ENCODE results near the gene SSH2.
"Not testable (repeated sequence)": the region's sequence is repeated elsewhere in the genome, so short reads cannot be mapped to it uniquely, and the experiment has no call there.

SSH2 gene

DNA sequence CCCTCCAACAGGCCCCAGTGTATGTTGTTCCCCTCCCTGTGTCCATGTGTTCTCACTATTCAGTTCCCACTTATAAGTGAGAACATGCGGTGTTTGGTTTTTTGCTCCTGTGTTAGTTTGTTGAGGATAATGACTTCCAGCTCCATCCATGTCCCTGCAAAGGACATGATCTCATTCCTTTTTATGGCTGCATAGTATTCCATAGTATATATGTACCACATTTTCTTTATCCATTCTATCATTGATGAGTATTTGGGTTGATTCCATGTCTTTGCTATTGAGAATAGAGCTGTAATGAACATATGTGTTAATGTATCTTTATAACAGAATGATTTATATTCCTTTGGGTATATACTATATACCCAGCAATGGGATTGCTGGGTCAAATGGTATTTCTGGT lies 27.5 kb upstream of the SSH2 start:
- H3K27me3 ChIP-seq (ENCODE audit: control insufficient read depth in 1 of 2, insufficient read depth in 2 of 2, low read length in 2 of 2); H3K9me3 ChIP-seq (ENCODE audit: control insufficient read depth in 1 of 2, low read length in 2 of 2); H3K9ac ChIP-seq (ENCODE audit: low read depth in 1 of 2, low read length in 2 of 2); H3K4me3 ChIP-seq (ENCODE audit: low read depth in 1 of 2, low read length in 2 of 2); H3K4me1 ChIP-seq (ENCODE audit: control insufficient read depth in 1 of 2, insufficient read depth in 2 of 2, low read length in 2 of 2); H3K36me3 ChIP-seq (ENCODE audit: control insufficient read depth in 1 of 2, insufficient read depth in 2 of 2, low read length in 2 of 2); H3K27ac ChIP-seq (ENCODE audit: low read depth, low read length): not testable (repeated sequence)

DNA sequence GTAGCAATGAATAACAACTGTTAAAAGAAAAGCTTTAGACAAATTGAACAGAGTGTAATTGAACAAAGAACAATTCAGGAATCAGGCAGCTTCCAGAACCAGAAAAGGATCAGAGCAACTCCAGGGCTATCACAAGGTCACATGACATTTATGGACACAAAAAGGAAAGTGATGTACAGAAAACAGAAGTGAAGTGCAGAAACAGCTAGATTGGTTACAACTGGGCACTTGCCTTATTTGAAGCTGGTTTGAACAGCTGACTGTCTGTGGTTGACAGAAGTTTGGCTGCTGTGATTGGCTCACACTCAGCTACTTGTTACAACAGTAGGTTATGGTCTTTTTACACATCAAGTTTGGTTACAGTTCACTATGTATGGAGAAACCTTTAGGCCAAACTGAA lies 26.2 kb upstream of the SSH2 start:
- Histone ChIP-seq H3K9me3 (ENCODE audit: control insufficient read depth in 1 of 2, low read length in 2 of 2) (peaks cover 5 to 7% of the 10 kb centered on the region in 2 donors), H3K4me1 (ENCODE audit: control insufficient read depth in 1 of 2, insufficient read depth in 2 of 2, low read length in 2 of 2) (no peaks in the 10 kb centered on the region), H3K27ac (ENCODE audit: low read depth, low read length) (no peak overlapping the region), H3K27me3 (ENCODE audit: control insufficient read depth in 1 of 2, insufficient read depth in 2 of 2, low read length in 2 of 2) (no peaks in the 10 kb centered on the region), H3K4me3 (ENCODE audit: low read depth in 1 of 2, low read length in 2 of 2) (no peak overlapping the region), H3K9ac (ENCODE audit: low read depth in 1 of 2, low read length in 2 of 2) (no peak overlapping the region), H3K36me3 (ENCODE audit: control insufficient read depth in 1 of 2, insufficient read depth in 2 of 2, low read length in 2 of 2) (no peaks in the 10 kb centered on the region)

DNA sequence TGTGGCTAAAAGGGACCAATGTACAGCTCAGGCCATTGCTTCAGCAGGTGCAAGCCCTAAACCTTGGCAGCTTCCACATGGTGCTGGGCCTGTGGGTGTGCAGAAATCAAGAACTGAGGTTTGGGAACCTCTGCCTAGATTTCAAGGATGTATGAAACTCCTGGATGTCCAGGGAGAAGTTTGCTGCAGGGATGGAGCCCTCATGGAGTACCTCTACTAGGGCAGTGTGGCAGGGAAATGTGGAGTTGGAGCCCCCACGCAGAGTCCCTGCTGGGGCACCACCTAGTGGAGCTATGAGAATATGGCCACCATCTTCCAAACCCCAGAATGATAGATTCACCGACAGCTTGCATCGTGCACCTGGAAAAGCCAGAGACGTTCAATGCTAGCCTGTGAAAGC lies 24.4 kb upstream of the SSH2 start:
- Histone ChIP-seq H3K4me3 (ENCODE audit: low read depth in 1 of 2, low read length in 2 of 2) (no peak overlapping the region), H3K27me3 (ENCODE audit: control insufficient read depth in 1 of 2, insufficient read depth in 2 of 2, low read length in 2 of 2) (no peaks in the 10 kb centered on the region), H3K4me1 (ENCODE audit: control insufficient read depth in 1 of 2, insufficient read depth in 2 of 2, low read length in 2 of 2) (no peaks in the 10 kb centered on the region), H3K36me3 (ENCODE audit: control insufficient read depth in 1 of 2, insufficient read depth in 2 of 2, low read length in 2 of 2) (no peaks in the 10 kb centered on the region), H3K27ac (ENCODE audit: low read depth, low read length) (no peak overlapping the region), H3K9ac (ENCODE audit: low read depth in 1 of 2, low read length in 2 of 2) (no peak overlapping the region), H3K9me3 (ENCODE audit: control insufficient read depth in 1 of 2, low read length in 2 of 2) (peaks cover 5 to 7% of the 10 kb centered on the region in 2 donors)

DNA sequence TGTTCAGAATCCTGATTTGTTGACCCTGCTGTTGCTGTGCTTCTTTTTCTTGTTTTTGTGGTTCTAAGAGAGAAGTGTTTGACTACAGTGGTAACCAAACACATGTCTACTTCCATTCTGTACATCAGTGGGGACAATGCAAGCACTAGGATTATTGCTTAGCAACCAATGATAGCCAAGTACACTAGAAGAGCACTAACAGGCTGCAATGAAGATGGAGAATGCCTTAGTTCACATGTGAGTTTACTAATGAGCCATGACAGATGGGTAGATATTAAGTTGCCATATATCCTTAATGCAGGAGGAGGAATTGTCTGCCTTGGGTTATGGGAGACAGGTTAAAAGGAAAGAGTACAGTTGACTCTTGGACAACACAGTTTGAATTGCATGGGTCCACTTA lies 19.7 kb upstream of the SSH2 start:
- Histone ChIP-seq H3K27ac (ENCODE audit: low read depth, low read length) (no peak overlapping the region), H3K4me1 (ENCODE audit: control insufficient read depth in 1 of 2, insufficient read depth in 2 of 2, low read length in 2 of 2) (no peaks in the 10 kb centered on the region), H3K4me3 (ENCODE audit: low read depth in 1 of 2, low read length in 2 of 2) (no peak overlapping the region), H3K9ac (ENCODE audit: low read depth in 1 of 2, low read length in 2 of 2) (no peak overlapping the region), H3K36me3 (ENCODE audit: control insufficient read depth in 1 of 2, insufficient read depth in 2 of 2, low read length in 2 of 2) (no peaks in the 10 kb centered on the region), H3K27me3 (ENCODE audit: control insufficient read depth in 1 of 2, insufficient read depth in 2 of 2, low read length in 2 of 2) (no peaks in the 10 kb centered on the region), H3K9me3 (ENCODE audit: control insufficient read depth in 1 of 2, low read length in 2 of 2) (peaks cover 4 to 6% of the 10 kb centered on the region in 2 donors)

DNA sequence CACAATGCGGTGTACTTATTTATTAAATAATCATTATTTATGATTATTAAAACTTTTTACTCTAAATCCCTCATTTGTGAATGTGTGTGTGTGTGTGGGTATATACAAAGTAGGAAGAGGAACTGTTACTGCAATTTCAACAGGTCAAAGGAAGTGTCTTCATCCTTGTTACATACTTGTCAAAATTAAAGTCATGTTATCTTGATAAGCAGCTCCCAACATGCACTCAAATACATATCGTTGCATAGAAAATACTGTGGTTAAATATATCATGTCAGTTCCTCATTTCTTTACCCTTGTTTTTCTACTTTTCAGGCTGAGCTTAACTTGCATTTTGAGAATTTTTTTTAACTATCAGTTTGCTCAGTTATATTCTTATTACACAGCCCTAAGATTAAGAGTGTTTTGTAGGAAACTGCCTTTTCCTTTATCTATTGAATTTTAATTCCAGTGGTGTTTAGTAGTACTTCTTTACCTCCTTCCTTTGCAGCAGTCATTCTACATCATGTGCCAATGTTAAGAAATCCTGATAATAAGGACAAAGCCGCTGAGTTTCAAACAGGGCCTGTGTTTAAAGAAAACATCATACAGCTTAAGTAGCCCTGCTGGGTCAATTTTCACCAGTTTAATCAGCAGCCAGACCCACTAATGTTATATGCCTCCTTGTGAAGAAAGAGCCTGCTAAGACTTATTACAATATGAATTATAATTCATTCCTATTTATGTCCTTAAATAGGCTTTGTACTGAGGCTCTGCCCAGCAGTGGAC lies 18.6 kb upstream of the SSH2 start:
- no peak overlapping the region for H3K27ac ChIP-seq (ENCODE audit: low read depth, low read length)
- no peak overlapping the region for H3K9ac ChIP-seq (ENCODE audit: low read depth in 1 of 2, low read length in 2 of 2)
- H3K9me3 ChIP-seq (ENCODE audit: control insufficient read depth in 1 of 2, low read length in 2 of 2): no peaks in the 10 kb centered on the region
- no peaks in the 10 kb centered on the region for H3K27me3 ChIP-seq (ENCODE audit: control insufficient read depth in 1 of 2, insufficient read depth in 2 of 2, low read length in 2 of 2)
- no peak overlapping the region for H3K4me3 ChIP-seq (ENCODE audit: low read depth in 1 of 2, low read length in 2 of 2)
- no peaks in the 10 kb centered on the region for H3K4me1 ChIP-seq (ENCODE audit: control insufficient read depth in 1 of 2, insufficient read depth in 2 of 2, low read length in 2 of 2)
- H3K36me3 ChIP-seq (ENCODE audit: control insufficient read depth in 1 of 2, insufficient read depth in 2 of 2, low read length in 2 of 2): no peaks in the 10 kb centered on the region

DNA sequence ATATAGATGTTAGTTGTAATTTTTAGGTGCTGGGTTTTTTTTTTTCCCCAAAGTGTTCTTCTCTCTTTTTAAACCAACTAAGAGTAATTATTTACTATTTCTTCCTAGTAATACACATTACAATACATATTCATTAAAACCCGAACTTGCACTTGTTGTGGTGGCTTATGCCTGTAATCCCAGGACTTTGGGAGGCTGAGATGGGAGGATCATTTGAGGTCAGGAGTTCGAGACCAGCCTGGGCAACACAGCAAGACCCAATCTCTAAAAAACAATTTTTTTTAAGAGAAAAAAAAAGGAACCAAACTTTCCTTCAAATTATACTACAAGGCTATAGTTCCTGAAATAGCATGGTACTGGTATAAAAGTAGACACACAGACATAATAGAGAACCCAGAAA lies 15.3 kb upstream of the SSH2 start:
- Histone ChIP-seq H3K4me1 (ENCODE audit: control insufficient read depth in 1 of 2, insufficient read depth in 2 of 2, low read length in 2 of 2) (no peaks in the 10 kb centered on the region), H3K9me3 (ENCODE audit: control insufficient read depth in 1 of 2, low read length in 2 of 2) (no peaks in the 10 kb centered on the region), H3K4me3 (ENCODE audit: low read depth in 1 of 2, low read length in 2 of 2) (no peak overlapping the region), H3K27ac (ENCODE audit: low read depth, low read length) (no peak overlapping the region), H3K9ac (ENCODE audit: low read depth in 1 of 2, low read length in 2 of 2) (no peak overlapping the region), H3K27me3 (ENCODE audit: control insufficient read depth in 1 of 2, insufficient read depth in 2 of 2, low read length in 2 of 2) (no peaks in the 10 kb centered on the region), H3K36me3 (ENCODE audit: control insufficient read depth in 1 of 2, insufficient read depth in 2 of 2, low read length in 2 of 2) (no peaks in the 10 kb centered on the region)

DNA sequence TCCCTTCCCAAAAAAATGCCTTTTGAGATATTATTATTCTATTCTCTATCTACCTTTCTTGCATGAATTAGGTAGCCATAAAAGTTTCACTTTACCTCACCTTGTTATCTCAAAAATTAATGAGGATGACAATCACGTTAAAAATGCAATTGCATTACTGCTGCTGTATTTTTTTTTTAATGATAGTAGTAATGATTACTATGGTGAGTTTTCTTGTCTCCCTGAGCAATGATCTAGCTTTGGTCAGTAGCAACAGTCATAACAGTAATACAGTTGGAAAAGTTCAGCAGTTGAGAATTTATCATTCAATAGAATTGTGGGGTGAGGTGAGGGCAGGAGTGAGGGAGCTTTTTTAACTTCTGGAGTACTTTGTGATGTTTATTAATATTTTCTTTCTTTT lies 11.3 kb upstream of the SSH2 start, which contains the start of gene EFCAB5:
Gene EFCAB5, plus strand, starts transcription at position 301 of the 400 bp plus-strand sequence. CDS start 163 bp downstream, outside the sequence.
- Histone ChIP-seq H3K9ac (ENCODE audit: low read depth in 1 of 2, low read length in 2 of 2) (no peak within 1 kb of the TSS), H3K36me3 (ENCODE audit: control insufficient read depth in 1 of 2, insufficient read depth in 2 of 2, low read length in 2 of 2) (no peaks in the 10 kb centered on the region), H3K4me1 (ENCODE audit: control insufficient read depth in 1 of 2, insufficient read depth in 2 of 2, low read length in 2 of 2) (no peaks in the 10 kb centered on the region), H3K9me3 (ENCODE audit: control insufficient read depth in 1 of 2, low read length in 2 of 2) (no peaks in the 10 kb centered on the region), H3K27me3 (ENCODE audit: control insufficient read depth in 1 of 2, insufficient read depth in 2 of 2, low read length in 2 of 2) (no peaks in the 10 kb centered on the region), H3K4me3 (ENCODE audit: low read depth in 1 of 2, low read length in 2 of 2) (no peak within 1 kb of the TSS), H3K27ac (ENCODE audit: low read depth, low read length) (no peak within 1 kb of the TSS)

DNA sequence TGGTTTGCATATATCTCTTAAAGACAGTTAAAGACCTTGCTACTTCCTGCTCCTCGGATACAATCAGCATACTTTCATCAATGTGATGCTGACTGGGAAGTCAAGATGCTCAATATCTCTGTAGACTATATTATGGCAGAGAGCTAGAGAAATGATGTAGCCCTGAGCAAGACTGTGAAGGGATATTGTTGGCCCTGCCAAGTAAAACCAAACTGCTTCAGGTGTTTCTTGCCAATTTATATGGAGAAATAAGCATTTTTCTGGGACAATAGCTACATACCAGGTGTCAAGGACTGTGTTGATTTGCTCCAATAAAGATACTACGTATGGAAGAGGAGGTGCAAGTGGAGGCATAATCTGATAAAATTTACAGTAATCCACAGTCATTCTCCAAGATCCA lies 6.7 kb upstream of the SSH2 start:
- Histone ChIP-seq H3K27ac (ENCODE audit: low read depth, low read length) (no peak overlapping the region), H3K9me3 (ENCODE audit: control insufficient read depth in 1 of 2, low read length in 2 of 2) (no peaks in the 10 kb centered on the region), H3K9ac (ENCODE audit: low read depth in 1 of 2, low read length in 2 of 2) (no peak overlapping the region), H3K36me3 (ENCODE audit: control insufficient read depth in 1 of 2, insufficient read depth in 2 of 2, low read length in 2 of 2) (no peaks in the 10 kb centered on the region), H3K4me1 (ENCODE audit: control insufficient read depth in 1 of 2, insufficient read depth in 2 of 2, low read length in 2 of 2) (peaks cover 1 to 2% of the 10 kb centered on the region in 2 donors), H3K4me3 (ENCODE audit: low read depth in 1 of 2, low read length in 2 of 2) (no peak overlapping the region), H3K27me3 (ENCODE audit: control insufficient read depth in 1 of 2, insufficient read depth in 2 of 2, low read length in 2 of 2) (no peaks in the 10 kb centered on the region)

DNA sequence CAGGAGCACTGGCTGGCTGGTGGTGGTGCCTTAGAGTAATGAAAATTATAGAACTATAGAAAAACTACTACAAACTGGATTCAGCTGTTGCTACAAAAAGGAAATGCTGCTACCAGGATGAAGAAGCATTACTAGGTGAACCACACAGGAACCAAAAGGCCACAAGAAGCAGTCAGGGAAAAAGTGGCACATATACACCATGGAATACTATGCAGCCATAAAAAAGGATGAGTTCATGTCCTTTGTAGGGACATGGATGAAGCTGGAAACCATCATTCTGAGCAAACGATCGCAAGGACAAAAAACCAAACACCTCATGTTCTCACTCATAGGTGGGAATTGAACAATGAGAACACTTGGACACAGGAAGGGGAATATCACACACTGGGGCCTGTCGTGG lies 5.9 kb upstream of the SSH2 start:
- H3K27me3 ChIP-seq (ENCODE audit: control insufficient read depth in 1 of 2, insufficient read depth in 2 of 2, low read length in 2 of 2); H3K27ac ChIP-seq (ENCODE audit: low read depth, low read length); H3K4me3 ChIP-seq (ENCODE audit: low read depth in 1 of 2, low read length in 2 of 2); H3K9ac ChIP-seq (ENCODE audit: low read depth in 1 of 2, low read length in 2 of 2); H3K9me3 ChIP-seq (ENCODE audit: control insufficient read depth in 1 of 2, low read length in 2 of 2); H3K36me3 ChIP-seq (ENCODE audit: control insufficient read depth in 1 of 2, insufficient read depth in 2 of 2, low read length in 2 of 2): not testable (repeated sequence)
- H3K4me1 ChIP-seq (ENCODE audit: control insufficient read depth in 1 of 2, insufficient read depth in 2 of 2, low read length in 2 of 2): peaks cover 9 to 10% of the 10 kb centered on the region in 2 donors

DNA sequence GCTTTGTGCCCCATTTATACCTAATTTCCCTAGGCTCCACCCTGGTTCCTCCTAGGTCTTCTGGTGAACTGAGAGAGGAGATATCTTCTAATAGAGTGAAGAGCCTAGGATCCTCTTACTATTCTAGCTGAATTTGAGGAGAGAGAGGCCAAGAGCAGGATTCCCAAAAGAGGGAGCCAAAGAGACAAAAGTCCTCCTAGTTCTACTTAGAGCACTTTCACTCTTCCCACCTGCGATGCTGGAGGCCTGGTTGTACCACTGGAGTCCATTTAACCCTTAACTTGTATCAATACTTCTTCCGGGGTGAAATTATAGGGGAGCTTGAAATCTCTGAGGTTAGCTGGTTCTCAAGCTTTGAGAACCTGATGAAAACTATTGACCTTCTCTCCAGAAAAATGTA lies 3.4 kb upstream of the SSH2 start:
- H3K9ac ChIP-seq (ENCODE audit: low read depth in 1 of 2, low read length in 2 of 2): no peak overlapping the region
- H3K27ac ChIP-seq (ENCODE audit: low read depth, low read length): no peak overlapping the region
- H3K27me3 ChIP-seq (ENCODE audit: control insufficient read depth in 1 of 2, insufficient read depth in 2 of 2, low read length in 2 of 2): no peaks in the 10 kb centered on the region
- H3K36me3 ChIP-seq (ENCODE audit: control insufficient read depth in 1 of 2, insufficient read depth in 2 of 2, low read length in 2 of 2): no peaks in the 10 kb centered on the region
- peaks cover 19 to 24% of the 10 kb centered on the region in 2 donors for H3K4me1 ChIP-seq (ENCODE audit: control insufficient read depth in 1 of 2, insufficient read depth in 2 of 2, low read length in 2 of 2)
- no peaks in the 10 kb centered on the region for H3K9me3 ChIP-seq (ENCODE audit: control insufficient read depth in 1 of 2, low read length in 2 of 2)
- H3K4me3 ChIP-seq (ENCODE audit: low read depth in 1 of 2, low read length in 2 of 2): no peak overlapping the region

All from duodenal mucosa (tissue), 2 donors.